Measurements from ENCODE around the gene KCTD17. TPM values are rescaled to one million over a fixed set of nuclear protein-coding genes. Genes with fewer than 3 reads are reported as not detected.

Gene KCTD17
- total and polyA plus RNA-seq, 5 experiments from 2014 or later: 9.1 to 26.6 (median 12.1) TPM

DNA sequence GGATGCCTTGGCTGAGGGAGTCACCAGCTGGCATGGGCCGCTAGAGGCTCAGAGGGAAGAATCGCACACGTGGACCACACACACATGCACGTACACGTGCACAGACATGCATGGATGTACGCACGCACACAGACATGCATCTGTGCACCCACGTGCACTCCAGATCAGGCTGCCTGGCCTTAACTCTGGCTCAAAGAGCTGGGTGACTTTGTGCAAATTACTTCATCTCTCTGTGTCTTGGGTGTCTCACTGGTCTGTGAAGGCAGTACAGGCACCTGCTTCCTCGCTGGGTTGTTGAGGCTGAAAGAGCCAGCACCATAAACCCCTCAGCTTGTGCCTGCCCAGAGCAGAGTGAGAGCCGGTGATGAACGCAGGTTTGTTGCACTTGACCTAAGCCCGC is 29.3 kb downstream of the KCTD17 start:
- peak overlapping the region in 1 of 10 donors; percentile 48 for H3K4me3 Mint-ChIP-seq
- ATAC-seq (no peak), DNase-seq (no peak)
- no peaks in the 10 kb centered on the region for H3K36me3 Mint-ChIP-seq
- POLR2A ChIA-PET: no interaction called here
- H3K27ac Mint-ChIP-seq: peak overlapping the region; percentile 41 to 100 (median 98)
- peaks cover 30 to 39% (median 32%) of the 10 kb centered on the region in 4 donors for H3K4me1 Mint-ChIP-seq
- H3K27me3 Mint-ChIP-seq: peaks cover 0 to 4% (median 0%) of the 10 kb centered on the region in 5 donors
- H3K9me3 Mint-ChIP-seq: no peaks in the 10 kb centered on the region

DNA sequence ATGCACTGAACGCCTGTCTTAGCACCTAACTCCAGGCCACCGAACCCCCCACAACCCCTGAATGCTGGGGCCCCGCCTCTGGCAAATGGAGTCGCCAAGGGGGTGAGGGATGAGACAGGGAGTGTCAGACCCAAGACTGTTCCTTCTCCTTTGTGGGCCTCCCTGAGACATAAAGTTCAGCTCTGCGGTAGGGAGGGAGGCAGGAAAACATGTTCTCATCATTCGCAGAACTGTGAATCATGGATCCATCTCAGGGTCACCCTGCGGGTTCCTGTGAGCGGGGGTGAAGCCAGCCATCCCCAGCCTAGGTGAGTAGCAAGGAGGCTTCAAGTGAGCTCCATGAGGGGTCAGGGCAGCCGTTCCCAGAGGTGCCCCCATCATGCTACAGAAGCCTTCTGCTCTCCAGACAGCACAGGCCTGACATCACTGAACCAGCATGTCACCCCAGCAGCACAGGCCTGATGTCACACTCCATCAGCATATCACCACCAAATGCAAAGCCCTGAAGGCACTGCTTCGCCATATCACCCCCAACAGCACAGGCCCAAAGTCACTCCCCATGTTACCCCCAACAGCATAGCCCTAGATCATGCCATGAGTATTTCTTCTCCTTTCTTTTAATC is 30.8 kb downstream of the KCTD17 start:
- Mint-ChIP-seq H3K27ac (peak overlapping the region in 7 of 10 donors; percentile 3 to 100 (median 69)), H3K4me3 (no peak overlapping the region), H3K27me3 (no peaks in the 10 kb centered on the region), H3K36me3 (no peaks in the 10 kb centered on the region), H3K4me1 (peaks cover 30 to 39% (median 32%) of the 10 kb centered on the region in 4 donors), H3K9me3 (no peaks in the 10 kb centered on the region)
- ATAC-seq (no peak), DNase-seq (no peak)
- POLR2A ChIA-PET: interaction anchor here (1.1 kb wide), 1 partner anchor 102 kb away, joined by 3 read pairs; no protein-coding TSS in a partner anchor

- H3K4me1 Mint-ChIP-seq: peaks cover 18 to 29% (median 22%) of the 10 kb centered on the region in 4 donors
- POLR2A ChIA-PET: no interaction called here
Observed at GRCh38 chr22:37083914-37084313, 32.4 kb downstream of the KCTD17 start.

DNA sequence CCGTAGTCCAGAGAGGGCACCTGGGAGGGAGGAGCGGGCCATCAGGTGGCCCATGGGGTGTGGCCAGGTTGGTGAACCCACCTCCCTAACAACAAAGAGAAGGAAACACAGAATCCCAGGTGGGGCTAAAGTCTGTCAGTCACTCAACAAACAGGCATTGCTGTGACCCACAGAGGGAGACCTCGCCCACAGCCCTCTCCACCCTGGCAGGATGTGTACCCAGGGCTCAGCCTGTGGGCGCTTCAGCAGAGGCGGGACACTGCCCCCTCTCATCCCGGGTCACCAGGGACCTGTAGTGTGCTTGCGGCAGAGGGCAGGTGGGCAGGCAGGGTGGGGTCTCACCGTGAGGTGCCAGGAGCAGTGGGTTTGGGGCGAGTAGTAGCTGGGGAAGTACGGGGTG is 32.8 kb downstream of the KCTD17 start:
- Mint-ChIP-seq H3K36me3 (no peaks in the 10 kb centered on the region), H3K4me3 (no peak overlapping the region), H3K4me1 (peaks cover 13 to 24% (median 17%) of the 10 kb centered on the region in 4 donors), H3K9me3 (no peaks in the 10 kb centered on the region), H3K27me3 (peaks cover 0 to 3% (median 0%) of the 10 kb centered on the region in 5 donors), H3K27ac (peak overlapping the region in 1 of 10 donors; percentile 100)
- POLR2A ChIA-PET: no interaction called here
- no peak for DNase-seq
- no peak for ATAC-seq

More at GRCh38 chr22:37083914-37084313, 32.4 kb downstream of the KCTD17 start:
- H3K27me3 Mint-ChIP-seq: peaks cover 0 to 3% (median 0%) of the 10 kb centered on the region in 5 donors
- H3K36me3 Mint-ChIP-seq: no peaks in the 10 kb centered on the region
- DNase-seq (no peak), ATAC-seq (no peak)
- no peaks in the 10 kb centered on the region for H3K9me3 Mint-ChIP-seq
- no peak overlapping the region for H3K4me3 Mint-ChIP-seq
- peak overlapping the region in 5 of 10 donors; percentile 37 to 100 (median 82) for H3K27ac Mint-ChIP-seq

- no peaks in the 10 kb centered on the region for H3K9me3 Mint-ChIP-seq
- H3K4me3 Mint-ChIP-seq: no peak overlapping the region
- no peak overlapping the region for H3K27ac Mint-ChIP-seq
- H3K36me3 Mint-ChIP-seq: no peaks in the 10 kb centered on the region
- DNase-seq (no peak), ATAC-seq (no peak)
- H3K4me1 Mint-ChIP-seq: peaks cover 0 to 8% (median 5%) of the 10 kb centered on the region in 4 donors
- POLR2A ChIA-PET: interaction anchor here (1.0 kb wide), 1 partner anchor 36 kb away, joined by 3 read pairs; no protein-coding TSS in a partner anchor
- peaks cover 0 to 3% (median 0%) of the 10 kb centered on the region in 5 donors for H3K27me3 Mint-ChIP-seq
Observed at GRCh38 chr22:37086184-37086583, 34.6 kb downstream of the KCTD17 start.

DNA sequence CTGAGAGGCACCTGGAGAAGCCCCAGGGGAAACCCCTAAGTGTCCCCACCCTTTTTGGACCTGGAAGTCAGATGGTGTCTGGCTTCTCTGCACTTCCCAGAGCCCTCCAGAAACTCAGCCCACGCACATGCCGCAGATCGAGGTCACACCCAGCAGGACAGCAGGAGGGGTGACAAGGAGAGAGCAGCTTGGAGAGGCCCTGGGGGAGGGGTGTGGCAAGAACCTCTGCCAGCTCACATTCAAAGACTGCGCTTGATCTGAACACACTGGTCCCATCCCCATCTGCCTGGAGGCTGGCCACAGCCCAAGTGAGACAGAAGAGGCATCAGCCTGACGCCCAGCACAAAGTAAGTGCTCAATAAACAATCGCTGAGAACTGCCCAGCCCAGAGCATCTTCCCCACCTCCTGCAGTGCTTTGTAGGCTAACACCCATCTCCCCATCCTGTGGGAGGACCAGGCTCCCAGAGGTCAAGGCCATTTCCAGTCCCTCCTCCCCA is 36.6 kb downstream of the KCTD17 start:
- no peaks in the 10 kb centered on the region for H3K36me3 Mint-ChIP-seq
- POLR2A ChIA-PET: interaction anchor here (0.6 to 0.7 kb wide), 2 partner anchors 44 to 1392 kb away, joined by 5 to 8 read pairs; no protein-coding TSS in a partner anchor
- DNase-seq (no peak), ATAC-seq (no peak)
- peaks cover 0 to 5% (median 0%) of the 10 kb centered on the region in 4 donors for H3K4me1 Mint-ChIP-seq
- H3K4me3 Mint-ChIP-seq: no peak overlapping the region
- peak overlapping the region in 1 of 10 donors; percentile 41 for H3K27ac Mint-ChIP-seq
- H3K27me3 Mint-ChIP-seq: peaks cover 0 to 3% (median 0%) of the 10 kb centered on the region in 5 donors
- H3K9me3 Mint-ChIP-seq: no peaks in the 10 kb centered on the region

DNA sequence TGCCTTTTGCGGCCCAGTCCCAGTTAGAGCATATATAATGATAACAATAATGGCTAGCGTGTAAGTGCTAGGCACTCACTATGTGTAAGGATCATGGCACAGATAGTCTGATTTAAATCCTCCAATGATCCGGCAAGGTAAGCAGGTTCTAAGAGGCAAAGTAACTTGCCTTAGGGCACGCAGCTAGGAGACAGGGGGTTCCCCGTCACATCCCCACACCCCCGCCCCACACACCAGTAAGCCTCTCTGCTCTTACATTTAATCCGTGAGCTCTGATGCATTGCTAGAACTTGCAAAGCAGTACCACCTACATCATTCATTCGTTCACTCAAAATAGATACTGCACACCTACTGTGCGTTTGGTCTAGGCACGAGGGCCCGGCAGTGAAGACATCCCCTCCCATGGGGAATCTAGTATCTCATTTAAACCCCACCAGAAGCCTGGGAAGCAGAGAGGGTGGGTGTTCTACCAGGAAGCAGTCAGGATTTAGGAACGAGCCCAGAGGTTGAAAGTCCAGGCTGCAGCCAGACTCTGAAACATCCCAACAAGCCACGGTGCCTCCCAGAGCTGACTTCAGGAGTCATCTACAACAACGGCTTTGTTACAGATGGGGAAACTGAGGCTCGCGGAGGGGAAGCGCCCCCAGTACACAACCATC is 37.3 kb downstream of the KCTD17 start:
- ATAC-seq (no peak), DNase-seq (no peak)
- POLR2A ChIA-PET: interaction anchor here (0.6 to 0.9 kb wide), 3 partner anchors 13 to 1391 kb away, joined by 3 to 8 read pairs (median 5); no protein-coding TSS in a partner anchor
- no peak overlapping the region for H3K4me3 Mint-ChIP-seq
- H3K27ac Mint-ChIP-seq: peak overlapping the region in 3 of 10 donors; percentile 8 to 50 (median 44)
- H3K4me1 Mint-ChIP-seq: peaks cover 0 to 2% (median 0%) of the 10 kb centered on the region in 4 donors
- no peaks in the 10 kb centered on the region for H3K9me3 Mint-ChIP-seq
- H3K27me3 Mint-ChIP-seq: peaks cover 0 to 3% (median 0%) of the 10 kb centered on the region in 5 donors
- no peaks in the 10 kb centered on the region for H3K36me3 Mint-ChIP-seq

DNA sequence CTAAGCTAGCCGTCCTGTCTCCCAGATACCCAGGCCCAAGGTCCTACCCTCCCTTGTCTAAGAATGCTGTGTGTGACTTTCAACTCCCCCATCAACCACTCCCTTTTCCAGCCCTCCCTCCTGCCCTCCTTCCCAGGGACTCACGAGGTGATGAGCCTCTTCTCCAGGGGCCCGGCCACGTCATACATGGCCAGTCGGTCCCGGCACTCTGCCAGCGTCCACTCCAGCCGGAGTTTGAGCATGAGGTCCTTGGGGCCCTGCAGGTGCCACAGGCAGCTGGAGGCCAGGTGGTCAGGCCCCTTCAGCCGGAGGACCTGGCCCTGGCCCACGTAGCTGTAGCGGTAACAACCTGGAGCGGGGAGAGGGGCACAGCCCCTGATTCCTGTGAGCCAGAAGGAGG is 37.9 kb downstream of the KCTD17 start:
- H3K4me3 Mint-ChIP-seq: no peak overlapping the region
- POLR2A ChIA-PET: interaction anchor here (0.9 kb wide), 2 partner anchors 10 to 13 kb away, joined by 3 read pairs; no protein-coding TSS in a partner anchor

GRCh38 chr22:37090920-37091695 is 39.6 kb downstream of the KCTD17 start:
- peaks cover under 1 to 19% (median 4%) of the 10 kb centered on the region in 5 donors for H3K27me3 Mint-ChIP-seq
- H3K27ac Mint-ChIP-seq: peak overlapping the region in 1 of 10 donors; percentile 31
- H3K36me3 Mint-ChIP-seq: no peaks in the 10 kb centered on the region
- POLR2A ChIA-PET: interaction anchor here (0.7 kb wide), 1 partner anchor 11 kb away, joined by 4 read pairs; no protein-coding TSS in a partner anchor
- H3K4me3 Mint-ChIP-seq: no peak overlapping the region
- peaks cover 0 to 5% (median 2%) of the 10 kb centered on the region in 4 donors for H3K4me1 Mint-ChIP-seq
- H3K9me3 Mint-ChIP-seq: no peaks in the 10 kb centered on the region
- no peak for ATAC-seq
- no peak for DNase-seq

More for the DNA sequence above, 37.9 kb downstream of the KCTD17 start:
- peaks cover 0 to 2% (median 0%) of the 10 kb centered on the region in 4 donors for H3K4me1 Mint-ChIP-seq
- ATAC-seq: no peak
- H3K27me3 Mint-ChIP-seq: peaks cover 0 to 4% (median 0%) of the 10 kb centered on the region in 5 donors
- H3K36me3 Mint-ChIP-seq: no peaks in the 10 kb centered on the region
- H3K9me3 Mint-ChIP-seq: no peaks in the 10 kb centered on the region
- DNase-seq: no peak
- H3K27ac Mint-ChIP-seq: no peak overlapping the region

GRCh38 chr22:37091994-37092393 is 40.5 kb downstream of the KCTD17 start:
- peaks cover 6 to 28% (median 8%) of the 10 kb centered on the region in 5 donors for H3K27me3 Mint-ChIP-seq
- no peaks in the 10 kb centered on the region for H3K36me3 Mint-ChIP-seq
- POLR2A ChIA-PET: interaction anchor here (0.7 kb wide), 1 partner anchor 12 kb away, joined by 4 read pairs; no protein-coding TSS in a partner anchor
- H3K27ac Mint-ChIP-seq: no peak overlapping the region
- peaks cover 0 to 8% (median 2%) of the 10 kb centered on the region in 4 donors for H3K4me1 Mint-ChIP-seq
- no peak overlapping the region for H3K4me3 Mint-ChIP-seq
- H3K9me3 Mint-ChIP-seq: no peaks in the 10 kb centered on the region
- ATAC-seq: no peak
- DNase-seq: no peak

DNA sequence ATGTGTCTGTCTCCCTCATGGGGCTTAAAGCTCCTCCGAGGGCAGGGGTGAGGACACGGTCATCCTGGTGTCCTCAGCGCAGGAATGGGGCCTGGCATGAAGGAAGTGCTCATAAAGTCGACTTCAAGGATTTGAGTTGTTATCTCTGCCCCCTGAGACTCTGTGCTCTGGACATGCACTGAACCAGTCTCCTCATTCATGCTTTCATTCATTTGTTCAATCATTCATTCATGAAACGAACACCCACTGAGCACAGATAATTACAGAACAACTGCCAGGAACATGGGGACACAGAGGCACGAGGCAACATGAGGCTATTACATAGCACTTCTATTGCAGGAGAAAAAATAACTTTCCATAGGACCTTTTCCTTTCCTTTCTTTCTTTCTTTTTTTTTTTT is 41.5 kb downstream of the KCTD17 start:
- no peaks in the 10 kb centered on the region for H3K36me3 Mint-ChIP-seq
- H3K27ac Mint-ChIP-seq: peak overlapping the region in 1 of 10 donors; percentile 15
- no peak for DNase-seq
- peaks cover 0 to 12% (median 1%) of the 10 kb centered on the region in 4 donors for H3K4me1 Mint-ChIP-seq
- ATAC-seq: no peak
- POLR2A ChIA-PET: no interaction called here
- peaks cover 7 to 31% (median 10%) of the 10 kb centered on the region in 5 donors for H3K27me3 Mint-ChIP-seq
- H3K4me3 Mint-ChIP-seq: no peak overlapping the region
- no peaks in the 10 kb centered on the region for H3K9me3 Mint-ChIP-seq

GRCh38 chr22:37094239-37094638 is 42.7 kb downstream of the KCTD17 start:
- DNase-seq (no peak), ATAC-seq (no peak)
- no peaks in the 10 kb centered on the region for H3K9me3 Mint-ChIP-seq
- no peaks in the 10 kb centered on the region for H3K36me3 Mint-ChIP-seq
- no peak overlapping the region for H3K4me3 Mint-ChIP-seq
- no peak overlapping the region for H3K27ac Mint-ChIP-seq
- H3K27me3 Mint-ChIP-seq: peaks cover 7 to 31% (median 13%) of the 10 kb centered on the region in 5 donors
- peaks cover 3 to 22% (median 9%) of the 10 kb centered on the region in 4 donors for H3K4me1 Mint-ChIP-seq
- POLR2A ChIA-PET: no interaction called here
